ENCODE results near the gene C11orf87. TPM values are rescaled to one million over a fixed set of nuclear protein-coding genes. Genes with fewer than 3 reads are reported as not detected.

C11orf87 gene
- total RNA-seq, 5 donors from 2014 or later (not counting 1 experiment from before 2014, with no cell fraction given): not detected

DNA sequence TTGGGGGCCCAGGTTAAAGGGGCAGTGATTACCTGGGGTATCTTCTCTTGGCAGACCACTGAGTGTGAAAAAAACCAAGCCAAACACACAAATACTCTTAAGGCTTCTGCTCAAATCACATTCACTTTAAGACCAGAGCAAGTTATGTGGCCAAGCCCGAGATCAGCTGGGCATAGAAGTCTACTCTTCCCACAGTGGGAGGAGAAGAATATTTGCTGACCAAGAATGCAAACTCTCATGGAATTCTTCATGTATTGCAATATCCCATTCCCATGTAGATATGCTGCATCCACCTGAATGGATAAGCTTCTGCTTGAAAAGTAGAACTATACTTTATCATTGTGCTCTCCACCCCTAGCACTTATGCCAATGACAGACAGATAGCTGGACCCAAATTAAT is 37.1 kb upstream of the C11orf87 start:
- H3K9me3 ChIP-seq: no peaks in the 10 kb centered on the region
- Mint-ChIP-seq H3K9me3 (no peaks in the 10 kb centered on the region), H3K36me3 (no peaks in the 10 kb centered on the region), H3K27ac (no peak overlapping the region), H3K4me3 (no peak overlapping the region), H3K4me1 (no peaks in the 10 kb centered on the region), H3K27me3 (no peaks in the 10 kb centered on the region)
- H3K36me3 ChIP-seq (ENCODE audit: control insufficient read depth in 2 of 2, extremely low read depth in 1 of 2, insufficient read depth in 1 of 2, low read length in 1 of 2): no peaks in the 10 kb centered on the region
- POLR2A ChIA-PET: no interaction called here
- ATAC-seq (replicated peaks in 1 of 4): no peak
- no peaks in the 10 kb centered on the region for H3K4me1 ChIP-seq (ENCODE audit: control insufficient read depth in 1 of 2, extremely low read depth in 1 of 2, insufficient read depth in 2 of 2, low read length in 2 of 2)
- no peak overlapping the region for H3K4me3 ChIP-seq (ENCODE audit: control insufficient read depth in 1 of 2, extremely low read depth in 1 of 2, low read length in 1 of 2)
- no peaks in the 10 kb centered on the region for H3K27me3 ChIP-seq (replicated peaks in 1 of 2; ENCODE audit: control insufficient read depth in 2 of 2, extremely low read depth in 1 of 2, insufficient read depth in 2 of 2, low read length in 1 of 2)
- no CpG with 5 or more reads among the region's 1 CpG for WGBS (ENCODE audit: insufficient coverage)
- H3K27ac ChIP-seq (ENCODE audit: low read length): no peak overlapping the region
- no peak for DNase-seq
- CTCF ChIA-PET: no interaction called here

GRCh38 chr11:109388982-109389381 is 33.0 kb upstream of the C11orf87 start:
- Mint-ChIP-seq H3K27ac (no peak overlapping the region), H3K36me3 (no peaks in the 10 kb centered on the region), H3K27me3 (no peaks in the 10 kb centered on the region), H3K9me3 (peaks cover 0 to 9% (median 0%) of the 10 kb centered on the region in 3 donors), H3K4me1 (no peaks in the 10 kb centered on the region), H3K4me3 (no peak overlapping the region)
- ATAC-seq (replicated peaks in 1 of 4) (no peak), DNase-seq (no peak)
- no peak overlapping the region for H3K4me3 ChIP-seq (ENCODE audit: control insufficient read depth in 1 of 2, extremely low read depth in 1 of 2, low read length in 1 of 2)
- no peaks in the 10 kb centered on the region for H3K4me1 ChIP-seq (ENCODE audit: control insufficient read depth in 1 of 2, extremely low read depth in 1 of 2, insufficient read depth in 2 of 2, low read length in 2 of 2)
- no peaks in the 10 kb centered on the region for H3K36me3 ChIP-seq (ENCODE audit: control insufficient read depth in 2 of 2, extremely low read depth in 1 of 2, insufficient read depth in 1 of 2, low read length in 1 of 2)
- ChIA-PET POLR2A (no interaction called here), CTCF (no interaction called here)
- H3K9me3 ChIP-seq: no peaks in the 10 kb centered on the region
- WGBS (ENCODE audit: insufficient coverage): 22% methylated on average over 1 of the region's 3 CpGs
- no peaks in the 10 kb centered on the region for H3K27me3 ChIP-seq (replicated peaks in 1 of 2; ENCODE audit: control insufficient read depth in 2 of 2, extremely low read depth in 1 of 2, insufficient read depth in 2 of 2, low read length in 1 of 2)
- H3K27ac ChIP-seq (ENCODE audit: low read length): no peak overlapping the region

GRCh38 chr11:109390752-109391151 is 31.2 kb upstream of the C11orf87 start:
- H3K36me3 Mint-ChIP-seq: no peaks in the 10 kb centered on the region
- H3K36me3 ChIP-seq (ENCODE audit: control insufficient read depth in 2 of 2, extremely low read depth in 1 of 2, insufficient read depth in 1 of 2, low read length in 1 of 2): no peaks in the 10 kb centered on the region
- H3K27me3 ChIP-seq (replicated peaks in 1 of 2; ENCODE audit: control insufficient read depth in 2 of 2, extremely low read depth in 1 of 2, insufficient read depth in 2 of 2, low read length in 1 of 2): no peaks in the 10 kb centered on the region
- CTCF ChIA-PET: no interaction called here
- DNase-seq: no peak
- H3K27me3 Mint-ChIP-seq: no peaks in the 10 kb centered on the region
- no peak overlapping the region for H3K27ac Mint-ChIP-seq
- H3K4me1 ChIP-seq (ENCODE audit: control insufficient read depth in 1 of 2, extremely low read depth in 1 of 2, insufficient read depth in 2 of 2, low read length in 2 of 2): no peaks in the 10 kb centered on the region
- no peak overlapping the region for H3K4me3 Mint-ChIP-seq
- H3K27ac ChIP-seq (ENCODE audit: low read length): no peak overlapping the region
- H3K4me1 Mint-ChIP-seq: no peaks in the 10 kb centered on the region
- no peak for ATAC-seq (replicated peaks in 1 of 4)
- H3K9me3 ChIP-seq: no peaks in the 10 kb centered on the region
- POLR2A ChIA-PET: no interaction called here
- peaks cover 0 to 9% (median 0%) of the 10 kb centered on the region in 3 donors for H3K9me3 Mint-ChIP-seq
- no CpG with 5 or more reads among the region's 2 CpGs for WGBS (ENCODE audit: insufficient coverage)
- H3K4me3 ChIP-seq (ENCODE audit: control insufficient read depth in 1 of 2, extremely low read depth in 1 of 2, low read length in 1 of 2): no peak overlapping the region

DNA sequence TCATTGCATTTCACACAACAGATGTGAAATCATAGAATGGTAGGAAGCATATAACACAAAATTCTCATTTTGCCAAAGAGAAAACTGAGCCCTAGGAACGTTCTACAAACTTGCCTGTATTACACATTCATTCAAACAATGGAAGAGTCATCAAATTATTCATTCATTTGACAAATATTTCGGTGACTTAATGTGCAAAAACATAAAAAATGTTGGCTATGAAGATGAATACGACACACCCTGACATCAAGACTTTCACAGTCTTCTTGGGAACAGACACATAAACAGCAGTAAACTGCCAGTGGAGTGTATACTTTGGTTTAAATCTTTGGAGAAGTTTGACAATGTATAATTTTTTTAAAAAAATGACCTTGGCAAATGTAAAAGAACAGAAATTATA is 20.4 kb upstream of the C11orf87 start:
- Histone ChIP-seq H3K36me3 (ENCODE audit: control insufficient read depth in 2 of 2, extremely low read depth in 1 of 2, insufficient read depth in 1 of 2, low read length in 1 of 2) (no peaks in the 10 kb centered on the region), H3K9me3 (no peaks in the 10 kb centered on the region), H3K27me3 (replicated peaks in 1 of 2; ENCODE audit: control insufficient read depth in 2 of 2, extremely low read depth in 1 of 2, insufficient read depth in 2 of 2, low read length in 1 of 2) (no peaks in the 10 kb centered on the region), H3K27ac (ENCODE audit: low read length) (no peak overlapping the region), H3K4me3 (ENCODE audit: control insufficient read depth in 1 of 2, extremely low read depth in 1 of 2, low read length in 1 of 2) (no peak overlapping the region), H3K4me1 (ENCODE audit: control insufficient read depth in 1 of 2, extremely low read depth in 1 of 2, insufficient read depth in 2 of 2, low read length in 2 of 2) (no peaks in the 10 kb centered on the region)
- Mint-ChIP-seq H3K27ac (no peak overlapping the region), H3K4me3 (no peak overlapping the region), H3K27me3 (no peaks in the 10 kb centered on the region), H3K9me3 (peaks cover 2 to 11% (median 4%) of the 10 kb centered on the region in 3 donors), H3K4me1 (no peaks in the 10 kb centered on the region), H3K36me3 (no peaks in the 10 kb centered on the region)
- no CpG with 5 or more reads among the region's 3 CpGs for WGBS (ENCODE audit: insufficient coverage)
- DNase-seq (no peak), ATAC-seq (replicated peaks in 1 of 4) (no peak)
- ChIA-PET CTCF (no interaction called here), POLR2A (no interaction called here)

GRCh38 chr11:109405671-109406070 is 16.3 kb upstream of the C11orf87 start:
- Histone ChIP-seq H3K27ac (ENCODE audit: low read length) (no peak overlapping the region), H3K4me3 (ENCODE audit: control insufficient read depth in 1 of 2, extremely low read depth in 1 of 2, low read length in 1 of 2) (no peak overlapping the region), H3K4me1 (ENCODE audit: control insufficient read depth in 1 of 2, extremely low read depth in 1 of 2, insufficient read depth in 2 of 2, low read length in 2 of 2) (no peaks in the 10 kb centered on the region), H3K9me3 (no peaks in the 10 kb centered on the region), H3K27me3 (replicated peaks in 1 of 2; ENCODE audit: control insufficient read depth in 2 of 2, extremely low read depth in 1 of 2, insufficient read depth in 2 of 2, low read length in 1 of 2) (no peaks in the 10 kb centered on the region), H3K36me3 (ENCODE audit: control insufficient read depth in 2 of 2, extremely low read depth in 1 of 2, insufficient read depth in 1 of 2, low read length in 1 of 2) (no peaks in the 10 kb centered on the region)
- Mint-ChIP-seq H3K9me3 (peaks cover 0 to 11% (median 10%) of the 10 kb centered on the region in 3 donors), H3K27ac (no peak overlapping the region), H3K36me3 (no peaks in the 10 kb centered on the region), H3K4me1 (no peaks in the 10 kb centered on the region), H3K4me3 (no peak overlapping the region), H3K27me3 (no peaks in the 10 kb centered on the region)
- ATAC-seq (replicated peaks in 1 of 4) (no peak), DNase-seq (no peak)
- CTCF ChIA-PET: no interaction called here
- POLR2A ChIA-PET: interaction anchor here in 1 of 2 donors (0.6 kb wide), 1 partner anchor 17 kb away, joined by 3 read pairs; no protein-coding TSS in a partner anchor

- CTCF ChIA-PET: no interaction called here
- Mint-ChIP-seq H3K36me3 (no peaks in the 10 kb centered on the region), H3K9me3 (peaks cover 3 to 11% (median 5%) of the 10 kb centered on the region in 3 donors), H3K27ac (no peak overlapping the region), H3K4me1 (no peaks in the 10 kb centered on the region), H3K4me3 (no peak overlapping the region), H3K27me3 (peaks cover 8 to 10% of the 10 kb centered on the region in 2 donors)
- no peak for DNase-seq
- Histone ChIP-seq H3K4me3 (ENCODE audit: control insufficient read depth in 1 of 2, extremely low read depth in 1 of 2, low read length in 1 of 2) (no peak overlapping the region), H3K27me3 (replicated peaks in 1 of 2; ENCODE audit: control insufficient read depth in 2 of 2, extremely low read depth in 1 of 2, insufficient read depth in 2 of 2, low read length in 1 of 2) (peaks cover 1 to 8% of the 10 kb centered on the region in 2 experiments), H3K4me1 (ENCODE audit: control insufficient read depth in 1 of 2, extremely low read depth in 1 of 2, insufficient read depth in 2 of 2, low read length in 2 of 2) (no peaks in the 10 kb centered on the region), H3K27ac (ENCODE audit: low read length) (no peak overlapping the region), H3K9me3 (no peaks in the 10 kb centered on the region), H3K36me3 (ENCODE audit: control insufficient read depth in 2 of 2, extremely low read depth in 1 of 2, insufficient read depth in 1 of 2, low read length in 1 of 2) (no peaks in the 10 kb centered on the region)
- ATAC-seq (replicated peaks in 1 of 4): no peak
- POLR2A ChIA-PET: no interaction called here
- 18% methylated on average over 1 of the region's 2 CpGs for WGBS (ENCODE audit: insufficient coverage)
These were observed 5.4 kb upstream of the C11orf87 start for GRCh38 chr11:109416601-109417000.

DNA sequence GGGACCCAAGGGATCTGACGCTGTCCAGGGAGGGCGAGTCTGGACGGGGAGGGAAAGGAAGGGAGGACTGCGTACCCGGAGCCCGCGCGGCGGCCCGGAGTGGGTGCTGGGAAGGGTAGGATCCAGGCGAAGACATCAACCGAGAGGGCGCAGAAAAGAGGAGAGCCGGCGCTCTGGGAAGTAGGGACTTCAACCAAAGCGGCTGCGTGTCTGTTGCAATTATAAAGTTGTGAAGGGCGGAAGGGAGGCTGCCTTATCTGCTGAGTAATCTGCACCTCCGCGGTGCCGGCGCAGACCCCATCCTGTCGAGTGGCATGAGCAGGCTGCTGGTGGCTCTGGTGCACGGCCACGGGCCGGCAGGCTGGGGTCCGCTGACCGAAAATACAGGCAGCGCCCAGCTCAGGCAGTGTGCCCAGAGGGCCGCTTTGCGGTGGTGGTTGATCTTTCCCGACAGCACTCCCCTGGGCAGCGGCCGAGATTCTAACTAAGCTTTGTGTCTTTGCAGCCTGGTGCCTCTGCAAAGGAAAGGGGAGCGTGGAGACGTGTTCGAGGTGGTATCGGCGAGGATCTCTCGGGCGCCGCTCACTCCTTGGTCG is 978 bp downstream of the C11orf87 start:
- no peak overlapping the region for H3K27ac ChIP-seq (ENCODE audit: low read length)
- peaks cover 27 to 31% of the 10 kb centered on the region in 2 donors for H3K27me3 Mint-ChIP-seq
- peaks cover 27 to 31% of the 10 kb centered on the region in 2 experiments for H3K27me3 ChIP-seq (replicated peaks in 1 of 2; ENCODE audit: control insufficient read depth in 2 of 2, extremely low read depth in 1 of 2, insufficient read depth in 2 of 2, low read length in 1 of 2)
- no peaks in the 10 kb centered on the region for H3K9me3 ChIP-seq
- H3K27ac Mint-ChIP-seq: no peak overlapping the region
- H3K36me3 ChIP-seq (ENCODE audit: control insufficient read depth in 2 of 2, extremely low read depth in 1 of 2, insufficient read depth in 1 of 2, low read length in 1 of 2): no peaks in the 10 kb centered on the region
- no peaks in the 10 kb centered on the region for H3K4me1 Mint-ChIP-seq
- DNase-seq: no peak
- WGBS (ENCODE audit: insufficient coverage): 2% methylated on average over 40 of the region's 43 CpGs
- no peaks in the 10 kb centered on the region for H3K36me3 Mint-ChIP-seq
- ChIA-PET POLR2A (no interaction called here), CTCF (no interaction called here)
- no peak for ATAC-seq (replicated peaks in 1 of 4)
- H3K4me1 ChIP-seq (ENCODE audit: control insufficient read depth in 1 of 2, extremely low read depth in 1 of 2, insufficient read depth in 2 of 2, low read length in 2 of 2): no peaks in the 10 kb centered on the region
- no peak overlapping the region for H3K4me3 Mint-ChIP-seq
- peaks cover 4 to 6% (median 5%) of the 10 kb centered on the region in 3 donors for H3K9me3 Mint-ChIP-seq
- no peak overlapping the region for H3K4me3 ChIP-seq (ENCODE audit: control insufficient read depth in 1 of 2, extremely low read depth in 1 of 2, low read length in 1 of 2)

Data from T-cell (primary cell).